ENCODE data around the gene CDC42BPG. TPM values are rescaled to one million over a fixed set of nuclear protein-coding genes. Genes with fewer than 3 reads are reported as not detected.

CDC42BPG gene
- total and polyA plus RNA-seq, 2 of the 8 experiments (the other 6 are each of a cell fraction or from before 2014, with no cell fraction given), result 3.7 to 10.6 TPM

DNA sequence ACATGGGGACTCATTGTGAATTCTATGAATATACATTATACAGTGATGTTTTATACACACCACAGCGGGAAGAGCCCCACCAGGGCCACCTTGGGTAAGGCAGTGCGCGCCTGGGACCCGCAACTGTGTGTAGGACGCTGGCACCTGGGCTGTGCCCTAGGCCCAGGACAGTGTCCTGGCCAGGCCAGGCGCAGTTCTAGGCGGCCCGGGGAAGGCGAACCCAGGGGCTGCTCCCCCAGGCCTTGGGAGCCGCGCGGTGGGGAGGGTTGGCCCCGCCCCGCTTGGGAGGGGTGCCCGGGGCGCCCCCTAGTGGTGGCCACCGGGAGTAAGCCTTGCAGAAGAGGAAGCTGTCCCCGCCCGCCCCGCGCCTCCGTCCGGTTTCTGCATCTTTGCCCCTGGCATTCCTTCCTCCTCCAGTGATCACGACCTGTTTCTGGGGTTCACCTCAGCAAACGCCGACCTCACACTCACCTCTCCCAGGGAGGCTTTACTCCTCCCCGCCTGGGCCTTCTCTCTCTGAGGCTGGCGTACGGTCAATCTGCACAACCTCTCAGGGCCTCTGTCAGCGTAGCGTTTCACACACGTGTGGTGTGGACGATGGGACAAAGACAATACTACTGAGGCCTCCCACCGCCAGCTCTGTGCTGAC lies 43.4 kb upstream of the CDC42BPG start (continued):
- TF ChIP-seq, protein P1, sequence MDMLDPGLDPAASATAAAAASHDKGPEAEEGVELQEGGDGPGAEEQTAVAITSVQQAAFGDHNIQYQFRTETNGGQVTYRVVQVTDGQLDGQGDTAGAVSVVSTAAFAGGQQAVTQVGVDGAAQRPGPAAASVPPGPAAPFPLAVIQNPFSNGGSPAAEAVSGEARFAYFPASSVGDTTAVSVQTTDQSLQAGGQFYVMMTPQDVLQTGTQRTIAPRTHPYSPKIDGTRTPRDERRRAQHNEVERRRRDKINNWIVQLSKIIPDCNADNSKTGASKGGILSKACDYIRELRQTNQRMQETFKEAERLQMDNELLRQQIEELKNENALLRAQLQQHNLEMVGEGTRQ (IDR thresholded peaks at IDR 0.05; ENCODE audit: low read length), result no peak
- no peak for TF ChIP-seq NANOG (IDR thresholded peaks at IDR 0.05; ENCODE audit: insufficient read depth, low read depth, low read length, poor library complexity, severe bottlenecking)
- TF ChIP-seq, protein P2, sequence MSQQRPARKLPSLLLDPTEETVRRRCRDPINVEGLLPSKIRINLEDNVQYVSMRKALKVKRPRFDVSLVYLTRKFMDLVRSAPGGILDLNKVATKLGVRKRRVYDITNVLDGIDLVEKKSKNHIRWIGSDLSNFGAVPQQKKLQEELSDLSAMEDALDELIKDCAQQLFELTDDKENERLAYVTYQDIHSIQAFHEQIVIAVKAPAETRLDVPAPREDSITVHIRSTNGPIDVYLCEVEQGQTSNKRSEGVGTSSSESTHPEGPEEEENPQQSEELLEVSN (IDR thresholded peaks at IDR 0.05), result no peak
- no peak for TF ChIP-seq CEBPB (IDR thresholded peaks at IDR 0.05; ENCODE audit: low read depth, low read length)
- TF ChIP-seq SIN3A (conservative IDR thresholded peaks at IDR 0.05 in 1 of 2, IDR thresholded peaks at IDR 0.05 in 1 of 2; ENCODE audit: low read depth in 1 of 2, low read length in 2 of 2), result no peak
- no peak for TF ChIP-seq CBX8 (IDR thresholded peaks at IDR 0.05; ENCODE audit: borderline replicate concordance, low read depth, low read length)
- no peak for TF ChIP-seq BCL11A (IDR thresholded peaks at IDR 0.05; ENCODE audit: low read depth in 2 of 2, low read length in 2 of 2)
- no peak for TF ChIP-seq TCF12 (IDR thresholded peaks at IDR 0.05; ENCODE audit: low read depth, low read length)
- no peak for TF ChIP-seq RNF2 (IDR thresholded peaks at IDR 0.05; ENCODE audit: borderline replicate concordance, low read depth, low read length, missing control alignments, poor library complexity, severe bottlenecking)
- no peak for TF ChIP-seq GTF2F1 (IDR thresholded peaks at IDR 0.05; ENCODE audit: borderline replicate concordance, low read depth, low read length)
- no peak for TF ChIP-seq SP2 (IDR thresholded peaks at IDR 0.05; ENCODE audit: low read length)
- no peak for TF ChIP-seq FOSL1 (IDR thresholded peaks at IDR 0.05; ENCODE audit: insufficient read depth, low read depth, low read length)
- TF ChIP-seq SIX5 (IDR thresholded peaks at IDR 0.05; ENCODE audit: low read depth, low read length), result no peak
- TF ChIP-seq SUZ12 (IDR thresholded peaks at IDR 0.05; ENCODE audit: low read length), result no peak
- peak; percentile 35; the same call in 1 of the 2 replicates for TF ChIP-seq TEAD4 (IDR thresholded peaks at IDR 0.05; ENCODE audit: low read depth, low read length)
- TF ChIP-seq CBX5 (IDR thresholded peaks at IDR 0.05; ENCODE audit: low read depth, low read length), result no peak
- peak; percentile 52; the same call in 1 of the 2 replicates for TF ChIP-seq TAF1 (IDR thresholded peaks at IDR 0.05; ENCODE audit: low read depth, low read length)
- TF ChIP-seq EZH2 (IDR thresholded peaks at IDR 0.05; ENCODE audit: low read depth, low read length, severe bottlenecking), result no peak
- no peak for TF ChIP-seq ASH2L (IDR thresholded peaks at IDR 0.05; ENCODE audit: low read length)
- TF ChIP-seq RFX5 (IDR thresholded peaks at IDR 0.05; ENCODE audit: borderline replicate concordance, low read depth, low read length), result no peak
- TF ChIP-seq RXRA (IDR thresholded peaks at IDR 0.05; ENCODE audit: insufficient read depth, low read depth, low read length), result no peak
- TF ChIP-seq POU5F1 (IDR thresholded peaks at IDR 0.05; ENCODE audit: low read depth, low read length), result no peak
